Breast epithelium (tissue), 4 donors: ENCODE results near the gene WWC2. TPM values are rescaled to one million over a fixed set of nuclear protein-coding genes. Genes with fewer than 3 reads are reported as not detected.

Experiments used
- DNase-seq, 2 donors: peaks; one replicate each; pipeline ENCODE4 v3.0.0-alpha.2; 2019; ENCODE audit warnings: low spot score in 2 of 2
- H3K27ac ChIP-seq, 2 donors: fragments of 200-600 bp; sonication (generic) in 1 of 2; one replicate each; pipeline ENCODE4 v1.5.1; 2016 to 2019; ENCODE audit warnings: mild to moderate bottlenecking in 1 of 2
- H3K27me3 ChIP-seq, 2 donors: fragments of 200-600 bp; sonication (generic) in 1 of 2; one replicate each; pipeline versions ENCODE4 v1.5.1 to v1.6.0; 2017 to 2019; ENCODE audit warnings: control low read depth in 1 of 2, mild to moderate bottlenecking in 1 of 2
- H3K36me3 ChIP-seq: fragments of 200-600 bp; one replicate; pipeline ENCODE4 v1.5.1; 2019
- H3K4me1 ChIP-seq, 2 donors: fragments of 200-600 bp; sonication (generic); one replicate each; pipeline ENCODE4 v1.5.1; 2016 to 2019; ENCODE audit warnings: control low read depth in 1 of 2
- H3K4me3 ChIP-seq, 3 donors: fragments of 200-600 bp; sonication (generic); 1 replicate in 2 of 3; 2 replicates in 1 of 3; pipeline ENCODE4 v1.5.1; 2016 to 2019; ENCODE audit warnings: mild to moderate bottlenecking in 3 of 3, moderate library complexity in 2 of 3
- H3K9me3 ChIP-seq, 2 donors: fragments of 200-600 bp; sonication (generic) in 1 of 2; one replicate each; pipeline ENCODE4 v1.5.1; 2016 to 2019; ENCODE audit warnings: control low read depth in 1 of 2
- CTCF ChIP-seq, 3 donors: fragments of 450-650 bp; IDR thresholded peaks; one replicate each; pipeline ENCODE4 v1.5.1; 2016 to 2017; ENCODE audit warnings: antibody characterized with exemption in 3 of 3, mild to moderate bottlenecking in 3 of 3, moderate library complexity in 3 of 3
- POLR2A ChIP-seq: fragments of 450-650 bp; IDR thresholded peaks from one replicate; pipeline ENCODE4 v1.6.1; 2016; ENCODE audit warnings: antibody characterized with exemption, mild to moderate bottlenecking, moderate library complexity
- POLR2AphosphoS5 ChIP-seq, 3 donors: sonication (generic); formaldehyde crosslinking; IDR thresholded peaks; one replicate each; pipeline ENCODE4 v1.6.1; 2017; ENCODE audit warnings: antibody characterized with exemption in 3 of 3
- intact Hi-C: fragments of 100-400 bp; cut with DNase I; formaldehyde crosslinking; loops from one replicate; pipeline ENCODE4 v1.15.1; 2023; ENCODE audit warnings: low total_unique reads
- total RNA-seq, 3 donors: library from RNA; depleted of rRNA; stranded (reverse); fragments of >200 nt; gene quantifications; one replicate each; pipeline ENCODE4 v1.1.0, GENCODE V29; 2016

WWC2 gene
- total RNA-seq, 3 donors from 2014 or later, result 37.4 to 40.4 (median 40.3) TPM

DNA sequence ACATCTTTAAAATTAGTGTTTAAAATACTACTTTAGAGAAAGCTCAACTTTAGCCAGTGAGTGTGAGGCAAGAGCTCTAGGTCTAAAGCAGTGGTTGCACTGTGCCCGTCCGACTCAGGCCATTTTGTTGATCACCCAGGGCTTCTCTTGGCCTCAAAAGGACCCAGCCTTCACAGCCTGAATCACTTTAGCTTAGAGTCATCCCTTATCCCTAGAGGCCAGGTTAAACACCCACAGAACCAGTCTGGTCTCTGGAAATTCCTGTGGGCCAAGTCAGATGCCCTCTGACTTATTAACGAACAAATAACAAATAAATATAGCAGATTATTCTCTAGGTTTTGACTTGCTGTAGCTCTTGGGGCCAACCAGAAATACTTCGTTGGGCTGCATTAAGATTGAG lies 102.3 kb downstream of the WWC2 start:
- no peak for TF ChIP-seq CTCF (IDR thresholded peaks at IDR 0.05)
- TF ChIP-seq POLR2A, result no peak
- TF ChIP-seq POLR2AphosphoS5 (IDR thresholded peaks at IDR 0.05), result no peak
- intact Hi-C loops, result no loop called here
- Histone ChIP-seq H3K36me3 (no peaks in the 10 kb centered on the region), H3K27me3 (no peaks in the 10 kb centered on the region), H3K27ac (no peak overlapping the region), H3K9me3 (no peaks in the 10 kb centered on the region), H3K4me1 (no peaks in the 10 kb centered on the region), H3K4me3 (no peak overlapping the region)
- DNase-seq, result no peak

GRCh38 chr4:183202523-183202922 lies 103.5 kb downstream of the WWC2 start:
- intact Hi-C loops, result no loop called here
- no peaks in the 10 kb centered on the region for H3K27me3 ChIP-seq
- no peaks in the 10 kb centered on the region for H3K36me3 ChIP-seq
- no peak overlapping the region for H3K27ac ChIP-seq
- no peak for TF ChIP-seq POLR2AphosphoS5 (IDR thresholded peaks at IDR 0.05)
- TF ChIP-seq POLR2A, result no peak
- no peak for TF ChIP-seq CTCF (IDR thresholded peaks at IDR 0.05)
- H3K4me1 ChIP-seq, result no peaks in the 10 kb centered on the region
- no peak for DNase-seq
- no peaks in the 10 kb centered on the region for H3K9me3 ChIP-seq
- H3K4me3 ChIP-seq, result no peak overlapping the region

- TF ChIP-seq POLR2AphosphoS5 (IDR thresholded peaks at IDR 0.05) (no peak), CTCF (IDR thresholded peaks at IDR 0.05) (no peak), POLR2A (no peak)
- Histone ChIP-seq H3K4me1 (no peaks in the 10 kb centered on the region), H3K36me3 (no peaks in the 10 kb centered on the region), H3K9me3 (no peaks in the 10 kb centered on the region), H3K27ac (no peak overlapping the region), H3K4me3 (no peak overlapping the region), H3K27me3 (no peaks in the 10 kb centered on the region)
- DNase-seq, result no peak
- intact Hi-C loops, result no loop called here
These were observed 105.7 kb downstream of the WWC2 start for GRCh38 chr4:183204793-183205192.

GRCh38 chr4:183205193-183205592 lies 106.1 kb downstream of the WWC2 start:
- Histone ChIP-seq H3K27ac (no peak overlapping the region), H3K9me3 (no peaks in the 10 kb centered on the region), H3K4me3 (no peak overlapping the region), H3K27me3 (no peaks in the 10 kb centered on the region), H3K4me1 (no peaks in the 10 kb centered on the region), H3K36me3 (no peaks in the 10 kb centered on the region)
- TF ChIP-seq POLR2AphosphoS5 (IDR thresholded peaks at IDR 0.05) (no peak), POLR2A (no peak), CTCF (IDR thresholded peaks at IDR 0.05) (no peak)
- intact Hi-C loops, result no loop called here
- no peak for DNase-seq

DNA sequence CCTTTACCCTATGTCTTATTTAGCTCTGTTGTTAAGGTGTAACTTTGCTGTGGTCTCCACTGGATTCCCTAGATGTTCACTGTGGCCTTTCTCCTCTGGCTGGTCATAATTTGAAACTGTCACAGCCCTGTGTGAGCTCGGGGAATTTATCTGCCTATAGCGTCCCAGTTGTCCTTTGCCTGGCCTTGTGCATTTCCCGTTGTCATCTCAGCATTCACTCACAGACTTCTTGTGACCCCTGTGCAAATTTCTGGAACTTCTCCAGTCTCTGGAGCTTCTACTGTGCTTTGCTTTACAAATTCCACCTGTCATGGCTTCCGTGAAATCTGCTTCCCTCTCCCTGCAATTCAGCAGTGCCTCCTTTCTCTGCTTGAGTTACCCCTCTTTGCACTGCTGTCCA lies 106.7 kb downstream of the WWC2 start:
- Histone ChIP-seq H3K27ac (no peak overlapping the region), H3K36me3 (no peaks in the 10 kb centered on the region), H3K27me3 (no peaks in the 10 kb centered on the region), H3K9me3 (no peaks in the 10 kb centered on the region), H3K4me1 (no peaks in the 10 kb centered on the region), H3K4me3 (no peak overlapping the region)
- DNase-seq, result no peak
- TF ChIP-seq POLR2AphosphoS5 (IDR thresholded peaks at IDR 0.05), result no peak
- TF ChIP-seq CTCF (IDR thresholded peaks at IDR 0.05), result no peak
- no peak for TF ChIP-seq POLR2A
- intact Hi-C loops, result no loop called here
